HG03135 (cell line): ENCODE results near the gene CTCF.

Source experiments
- ATAC-seq: cut with Tn5 transposase; IDR thresholded peaks from one replicate; pipeline ENCODE4 v1.9.1; 2021; ENCODE audit warnings: mild to moderate bottlenecking, moderate library complexity; ENCODE audit not compliant: unreplicated experiment

CTCF gene

GRCh38 chr16:67593288-67593687 lies 31.0 kb downstream of the CTCF start:
- ATAC-seq = no peak

GRCh38 chr16:67593701-67594100 lies 31.4 kb downstream of the CTCF start:
- no peak for ATAC-seq

DNA sequence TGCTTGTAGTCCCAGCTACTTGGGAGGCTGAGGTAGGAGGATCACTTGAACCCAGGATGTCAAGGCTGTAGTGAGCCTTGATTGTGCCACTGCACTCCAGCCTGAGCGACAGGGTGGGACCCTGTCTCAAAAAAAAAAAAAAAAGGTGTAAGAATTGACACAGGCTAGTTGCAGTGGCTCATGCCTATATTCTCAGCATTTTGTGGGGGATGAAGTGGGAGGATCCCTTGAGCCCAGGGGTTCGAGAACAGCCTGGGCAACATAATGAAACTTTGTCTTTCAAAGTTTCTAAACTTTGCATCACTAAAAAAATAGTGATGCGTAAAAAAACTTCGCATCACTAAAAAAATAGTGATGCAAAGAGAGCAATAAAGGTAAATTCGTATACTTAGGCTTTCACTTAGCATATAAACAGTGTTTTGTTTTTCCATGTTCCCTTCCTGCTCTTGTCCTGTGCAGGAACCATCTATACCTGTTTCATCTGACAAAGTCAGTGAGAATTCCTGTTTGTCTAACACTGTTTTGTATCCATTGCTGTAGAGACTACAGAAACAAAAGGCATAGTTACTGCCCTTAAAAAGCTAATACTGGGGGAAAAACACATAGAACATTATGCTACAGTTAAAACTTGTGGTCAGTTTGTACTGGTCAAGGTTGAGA lies 32.1 kb downstream of the CTCF start:
- no peak for ATAC-seq

DNA sequence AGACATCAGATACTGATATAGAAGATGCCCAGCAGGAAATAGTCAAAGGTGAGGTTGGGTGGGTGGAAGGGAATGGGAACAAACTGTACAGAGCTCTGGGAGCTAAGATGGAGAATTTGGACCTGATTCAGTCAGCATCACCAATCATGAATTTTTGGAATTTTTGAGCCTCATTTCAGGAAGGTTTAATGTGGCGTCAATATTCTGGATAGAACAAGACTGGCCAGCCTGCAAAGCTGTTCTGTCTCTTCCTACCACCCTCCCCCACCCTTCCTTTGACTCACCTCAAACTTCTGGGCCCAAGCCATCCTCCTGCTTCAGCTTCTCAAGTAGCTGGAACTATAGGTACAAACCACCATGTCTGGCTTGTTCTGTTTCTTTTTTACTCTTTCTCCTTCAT lies 32.6 kb downstream of the CTCF start:
- no peak for ATAC-seq

- no peak for ATAC-seq
Observed at GRCh38 chr16:67598527-67598926, 36.2 kb downstream of the CTCF start.

DNA sequence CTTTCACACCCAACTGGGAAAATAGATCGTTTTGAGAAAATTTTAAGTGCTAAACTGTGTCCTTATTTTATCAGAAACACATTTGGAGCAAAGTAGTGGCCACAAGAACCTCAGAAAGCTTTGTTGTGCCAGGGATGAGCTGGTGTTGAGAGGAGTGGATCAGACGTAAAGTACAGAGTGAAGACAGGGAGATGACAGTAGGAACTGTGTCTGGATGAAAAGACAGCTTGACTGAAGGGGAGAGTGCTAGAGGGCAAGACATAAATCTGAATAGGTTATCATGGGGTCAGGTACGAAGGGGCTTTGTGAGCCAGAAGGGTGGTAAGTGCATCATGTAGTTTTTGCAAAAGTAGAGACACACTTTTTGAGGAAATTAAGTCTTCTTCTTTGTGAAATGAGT lies 43.3 kb downstream of the CTCF start:
- no peak for ATAC-seq

DNA sequence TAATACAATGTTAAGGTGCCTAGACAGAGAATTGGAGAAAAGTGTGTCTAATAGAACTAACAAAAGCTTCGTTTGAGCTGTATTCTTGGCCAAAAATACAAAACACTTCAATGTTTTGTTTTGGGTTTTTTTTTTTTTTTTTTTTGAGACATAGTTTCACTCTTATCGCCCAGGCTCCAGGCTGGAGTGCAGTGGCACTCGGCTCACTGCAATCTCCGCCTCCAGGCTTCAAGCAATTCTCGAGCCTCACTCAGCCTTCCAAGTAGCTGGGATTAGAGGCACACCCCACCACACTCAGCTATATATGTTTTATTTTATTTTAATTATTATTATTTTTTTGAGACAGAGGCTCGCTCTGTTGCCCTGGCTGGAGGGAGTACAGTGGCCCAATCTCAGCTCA lies 44.3 kb downstream of the CTCF start:
- no peak for ATAC-seq

GRCh38 chr16:67608364-67608763 lies 46.0 kb downstream of the CTCF start:
- ATAC-seq = no peak

- ATAC-seq = no peak
Observed at GRCh38 chr16:67613808-67614207, 51.5 kb downstream of the CTCF start.

GRCh38 chr16:67628216-67628615 lies 65.9 kb downstream of the CTCF start:
- ATAC-seq = no peak

GRCh38 chr16:67632415-67633172 lies 70.3 kb downstream of the CTCF start:
- ATAC-seq = no peak

DNA sequence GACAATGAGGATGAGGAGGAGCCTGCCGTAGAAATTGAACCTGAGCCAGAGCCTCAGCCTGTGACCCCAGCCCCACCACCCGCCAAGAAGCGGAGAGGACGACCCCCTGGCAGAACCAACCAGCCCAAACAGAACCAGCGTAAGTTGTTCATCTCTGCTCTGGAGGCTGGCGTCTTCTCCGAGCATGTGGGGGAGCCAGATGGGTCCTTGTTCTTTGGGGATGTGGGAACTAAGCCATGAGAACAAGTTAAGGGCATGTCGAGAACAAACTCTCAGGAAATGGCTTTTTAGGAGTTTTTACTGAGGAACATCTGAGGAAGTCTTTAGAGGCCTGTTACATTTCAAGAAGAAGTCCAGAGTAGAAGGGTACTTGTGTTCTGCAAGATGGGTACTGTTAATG lies 74.4 kb downstream of the CTCF start:
- no peak for ATAC-seq

GRCh38 chr16:67637625-67638024 lies 75.3 kb downstream of the CTCF start:
- no peak for ATAC-seq

DNA sequence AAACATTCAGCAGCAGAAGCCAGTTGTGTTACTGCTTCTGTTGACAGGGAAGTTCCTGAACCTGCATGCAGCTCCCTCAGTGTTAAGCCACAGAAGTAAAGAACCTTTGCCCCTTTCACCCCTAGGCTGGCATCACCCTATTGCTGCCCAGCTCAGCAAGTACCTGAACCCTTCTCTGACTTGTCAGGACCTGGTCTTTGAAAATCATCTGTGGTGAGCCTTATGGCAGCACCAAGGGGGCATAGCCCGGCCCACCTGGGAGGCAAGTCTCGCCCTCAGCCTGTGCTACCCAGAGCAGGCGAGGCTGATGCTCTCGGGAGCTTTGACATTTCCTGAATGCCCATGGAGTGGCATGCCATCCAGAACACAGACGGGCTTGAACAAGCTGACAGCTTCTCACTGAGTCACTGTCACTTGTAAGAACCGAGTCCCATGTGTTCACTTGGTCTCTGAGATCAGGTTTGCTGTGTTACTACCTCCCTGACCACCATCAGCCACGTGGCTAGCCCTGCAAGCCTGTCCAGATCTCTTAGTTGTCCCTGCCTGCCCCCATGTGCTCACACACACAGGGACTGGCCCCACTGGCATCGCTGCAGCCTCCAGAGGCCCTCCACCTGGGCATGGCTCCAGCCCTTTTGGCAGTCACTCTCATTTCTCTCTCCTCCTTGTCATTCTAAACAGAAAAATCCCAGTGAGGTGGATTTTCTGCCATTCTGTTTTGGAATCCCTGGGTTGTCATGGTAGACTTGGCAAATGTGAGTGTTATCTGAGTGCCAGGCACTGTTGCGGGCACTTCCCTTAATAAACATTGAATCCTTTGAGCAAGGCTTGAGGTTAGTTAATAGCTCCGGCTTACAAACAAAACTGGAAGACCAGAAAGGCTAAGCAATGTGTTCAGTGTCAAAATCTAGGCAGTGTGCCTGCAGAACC lies 79.7 kb downstream of the CTCF start:
- ATAC-seq = no peak

DNA sequence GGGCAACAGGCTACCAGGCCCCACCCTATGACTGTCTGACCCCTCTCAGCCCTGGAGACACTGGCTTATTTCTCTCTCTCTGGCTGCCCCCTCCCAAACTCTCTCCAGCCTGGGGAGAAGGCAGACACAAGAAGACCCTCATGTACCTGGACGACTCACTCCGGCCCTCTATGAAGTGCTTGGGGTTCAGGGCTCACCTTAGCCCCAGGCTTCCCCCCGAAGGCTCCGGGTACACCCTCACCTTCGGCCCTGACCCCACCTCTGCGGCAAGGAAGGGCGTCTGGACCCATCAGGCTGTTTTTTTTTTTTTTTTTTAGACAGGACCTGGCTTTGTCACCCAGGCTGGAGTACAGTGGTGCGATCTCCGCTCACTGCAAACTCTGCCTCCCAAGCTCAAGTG lies 81.7 kb downstream of the CTCF start:
- no peak for ATAC-seq

DNA sequence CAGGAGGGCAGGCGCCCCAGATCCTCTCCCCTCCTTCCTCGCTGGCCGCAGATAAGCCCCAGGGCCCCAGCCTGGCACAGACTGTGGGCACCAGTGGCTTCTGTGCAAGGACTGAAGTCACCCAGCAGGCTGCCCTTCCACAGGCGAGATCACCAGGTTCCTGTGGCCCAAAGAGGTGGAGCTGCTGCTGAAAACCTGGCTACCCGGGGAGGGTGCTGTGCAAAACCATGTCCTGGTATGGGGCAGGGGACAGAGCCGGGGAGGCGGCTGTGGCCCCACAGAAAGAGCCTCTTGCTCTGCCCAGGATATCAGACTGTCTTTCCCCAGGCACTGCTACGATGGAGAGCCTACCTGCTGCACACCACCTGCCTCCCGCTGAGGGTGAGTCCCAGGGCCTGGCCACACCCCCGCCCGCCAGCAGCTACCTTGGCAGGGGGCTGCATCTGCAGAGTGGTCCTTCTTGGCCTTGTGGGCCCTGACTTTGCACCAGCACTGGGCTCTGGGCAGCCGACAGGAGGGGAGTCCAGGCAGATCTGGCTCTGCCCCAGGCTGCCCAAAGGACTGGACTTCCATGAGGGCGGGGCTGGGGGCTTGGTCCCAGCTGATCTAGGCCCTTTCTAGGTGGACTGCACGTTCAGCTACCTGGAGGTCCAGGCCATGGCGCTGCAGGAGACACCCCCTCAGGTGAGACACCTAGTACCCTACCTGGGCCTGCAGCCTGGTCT lies 83.2 kb downstream of the CTCF start:
- ATAC-seq = no peak

- no peak for ATAC-seq
Observed at GRCh38 chr16:67647111-67647651, 84.9 kb downstream of the CTCF start.

- ATAC-seq = no peak
Observed at GRCh38 chr16:67647681-67648080, 85.4 kb downstream of the CTCF start.

DNA sequence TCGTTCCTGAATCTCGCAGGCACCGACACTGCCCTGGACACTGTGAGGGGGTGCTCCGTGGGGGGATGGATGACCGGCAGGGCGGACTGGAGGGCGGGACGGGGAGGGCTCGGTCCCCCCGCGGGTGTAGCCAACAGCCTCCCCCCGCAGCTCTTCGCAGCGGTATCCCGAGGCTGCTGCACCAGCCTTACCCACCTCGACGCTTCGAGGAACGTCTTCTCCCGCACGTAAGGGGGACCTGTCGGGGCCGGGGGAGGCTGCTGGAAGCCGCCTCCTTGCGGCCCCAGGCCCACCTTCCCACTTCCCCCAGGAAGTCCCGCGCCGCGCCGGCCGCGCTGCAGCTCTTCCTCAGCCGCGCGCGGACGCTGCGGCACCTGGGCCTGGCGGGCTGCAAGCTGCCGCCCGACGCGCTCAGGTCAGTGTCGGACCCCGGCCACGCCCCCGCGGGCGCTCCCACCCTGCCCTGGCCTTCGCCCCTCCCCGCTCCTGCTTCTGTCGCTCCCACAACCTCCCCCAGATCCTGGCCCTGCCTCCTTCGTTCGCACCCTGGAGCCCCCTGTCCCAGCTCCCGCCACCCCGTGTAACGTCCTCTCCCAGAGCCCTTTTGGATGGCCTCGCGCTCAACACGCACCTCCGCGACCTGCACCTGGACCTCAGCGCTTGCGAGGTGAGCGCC lies 85.9 kb downstream of the CTCF start:
- ATAC-seq = no peak

DNA sequence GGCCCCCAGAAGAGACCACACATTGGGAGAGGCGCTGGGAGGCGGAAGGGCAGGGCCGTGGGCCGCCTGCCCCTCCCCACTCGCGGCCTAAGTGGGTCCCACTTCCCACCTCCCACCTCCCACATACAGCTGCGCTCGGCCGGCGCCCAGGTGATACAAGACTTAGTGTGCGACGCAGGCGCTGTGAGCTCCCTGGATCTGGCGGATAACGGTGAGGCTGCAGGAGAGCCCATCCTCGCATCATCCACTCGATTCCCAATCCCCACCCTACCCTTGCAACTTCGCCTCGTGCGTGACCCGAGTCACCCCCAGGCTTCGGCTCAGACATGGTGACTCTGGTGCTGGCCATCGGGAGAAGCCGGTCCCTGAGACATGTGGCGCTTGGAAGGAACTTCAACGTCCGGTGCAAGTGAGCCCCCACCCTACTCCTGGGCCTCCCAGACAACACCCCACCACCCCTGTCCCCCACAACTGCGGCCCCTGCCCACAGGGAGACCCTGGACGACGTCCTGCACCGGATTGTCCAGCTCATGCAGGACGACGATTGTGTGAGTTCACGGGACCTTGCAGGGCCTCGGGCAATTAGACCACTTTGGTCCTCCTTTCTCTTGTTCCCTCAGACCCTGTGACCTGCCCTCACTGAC lies 86.6 kb downstream of the CTCF start:
- ATAC-seq = no peak
